ENCODE data around the gene SDHA.
"Not testable (repeated sequence)": the region's sequence is repeated elsewhere in the genome, so short reads cannot be mapped to it uniquely, and the experiment has no call there.

The SDHA gene

DNA sequence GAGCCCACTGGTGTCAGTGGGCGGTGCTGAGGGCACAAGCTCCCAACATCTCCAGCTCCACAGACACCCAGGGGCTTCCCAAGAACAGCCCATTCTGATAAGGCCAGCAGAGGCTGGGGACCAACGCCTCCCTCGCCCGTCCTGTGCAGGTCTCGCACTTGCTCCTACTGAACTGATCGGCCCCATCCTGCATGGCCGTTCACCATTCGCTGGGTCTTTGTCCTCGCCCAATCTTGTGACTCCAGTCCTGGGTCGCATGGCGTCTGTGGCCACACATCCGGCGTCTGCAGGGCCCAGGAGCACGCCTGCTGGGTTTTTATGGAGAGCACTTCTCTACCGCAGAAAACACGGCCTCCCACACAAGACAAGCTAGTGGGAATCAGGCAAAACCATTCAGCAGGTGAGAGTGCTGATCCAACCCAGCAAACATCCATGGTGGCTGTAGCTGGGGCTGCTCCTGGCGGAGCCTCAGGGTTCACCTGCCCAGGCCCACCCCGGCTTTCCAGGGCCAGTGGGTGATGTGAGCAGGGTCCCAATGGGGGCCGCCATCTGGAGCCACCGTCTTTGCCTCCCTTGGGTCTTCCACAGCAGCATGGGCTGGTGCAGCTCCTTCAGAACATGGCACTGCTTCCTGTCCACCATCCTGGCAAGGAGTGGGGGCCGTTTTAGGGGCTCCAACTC is 19.5 kb upstream of the SDHA start:
- no peak for DNase-seq

DNA sequence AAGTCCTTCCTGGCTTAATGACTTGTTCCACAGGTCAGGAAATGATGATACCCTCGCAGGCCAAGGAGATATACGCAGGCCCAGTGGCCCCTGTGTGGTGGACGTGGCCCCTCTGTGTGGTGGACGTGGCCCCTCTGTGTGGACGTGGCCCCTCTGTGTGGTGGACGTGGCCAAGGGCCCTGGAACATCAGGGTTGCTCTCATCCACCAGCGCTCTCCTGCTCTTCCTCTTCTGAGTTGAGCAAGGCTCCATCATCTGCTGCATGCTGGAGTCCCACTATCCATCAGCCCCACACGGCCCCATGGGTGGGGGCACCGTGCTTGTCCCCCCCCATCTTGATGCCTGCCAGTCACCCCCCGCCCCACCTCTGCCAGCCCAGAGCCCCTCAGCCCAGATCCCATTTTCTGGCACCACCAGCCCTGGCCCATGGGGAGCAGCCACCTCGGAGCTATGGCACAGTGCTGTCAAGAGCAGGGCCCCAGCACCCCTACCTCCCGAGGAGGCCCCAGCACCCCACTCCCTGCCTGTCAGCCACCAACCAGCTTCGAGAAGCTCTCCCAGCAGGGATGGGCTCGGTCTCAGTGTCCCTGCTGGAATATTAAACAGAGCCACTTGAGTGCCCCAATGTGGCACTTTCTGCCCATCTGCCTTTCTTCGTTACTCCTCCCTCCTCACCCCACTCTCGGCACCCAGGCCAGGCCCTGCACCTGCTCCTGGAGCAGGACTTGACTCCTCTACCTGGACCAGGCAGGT is 18.7 kb upstream of the SDHA start:
- no peak for DNase-seq

DNA sequence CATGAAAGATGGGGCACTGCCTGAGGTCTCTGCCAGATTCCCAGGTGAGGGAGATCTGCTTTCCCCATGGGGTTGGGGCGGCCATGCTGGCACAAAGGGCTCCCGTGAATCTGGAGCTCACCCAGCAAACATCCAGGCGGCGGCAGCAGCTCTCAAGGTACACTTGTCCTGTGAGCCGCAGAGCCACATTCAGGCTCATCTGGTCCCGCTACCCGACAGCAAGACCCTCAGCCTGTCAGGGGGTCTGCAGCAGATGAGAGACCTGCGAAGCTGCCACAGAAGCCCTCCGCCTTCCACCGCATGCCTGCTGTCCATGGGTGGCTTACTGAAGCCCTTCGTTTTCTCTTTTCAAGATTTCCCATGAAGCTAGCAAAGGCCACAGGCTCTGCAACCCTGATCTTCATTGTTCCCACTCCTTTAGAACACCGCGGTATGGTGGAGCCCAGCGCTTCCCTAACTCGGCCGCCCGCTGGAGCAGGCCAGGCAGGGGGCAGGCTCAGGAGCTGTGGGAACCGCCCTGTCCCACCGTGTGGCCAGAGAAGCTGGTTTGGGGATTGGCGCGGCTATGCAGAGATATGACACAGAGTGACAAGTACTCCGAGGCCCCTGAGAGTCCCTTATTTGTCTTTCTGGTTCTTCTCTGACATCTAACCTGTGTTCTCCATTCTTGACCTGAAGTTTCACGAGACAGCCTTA is 18.0 kb upstream of the SDHA start:
- no peak for DNase-seq

DNA sequence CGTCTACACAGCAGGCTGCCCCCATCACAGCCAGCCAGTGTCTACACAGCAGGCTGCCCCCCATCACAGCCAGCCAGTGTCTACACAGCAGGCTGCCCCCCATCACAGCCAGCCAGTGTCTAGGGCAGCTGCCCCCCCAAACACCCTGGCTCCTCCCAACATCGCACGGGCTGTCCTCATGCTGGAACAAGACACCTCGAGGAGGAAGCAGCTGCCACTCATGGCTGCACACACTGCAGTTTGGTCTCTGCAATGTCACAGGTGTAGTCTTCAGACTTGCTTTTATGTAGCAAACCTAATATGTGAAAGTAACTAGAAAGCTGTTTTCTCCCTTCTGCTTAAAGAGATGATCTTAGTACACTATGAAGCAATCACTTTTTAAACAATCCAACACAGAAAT is 17.1 kb upstream of the SDHA start:
- DNase-seq, result no peak

DNA sequence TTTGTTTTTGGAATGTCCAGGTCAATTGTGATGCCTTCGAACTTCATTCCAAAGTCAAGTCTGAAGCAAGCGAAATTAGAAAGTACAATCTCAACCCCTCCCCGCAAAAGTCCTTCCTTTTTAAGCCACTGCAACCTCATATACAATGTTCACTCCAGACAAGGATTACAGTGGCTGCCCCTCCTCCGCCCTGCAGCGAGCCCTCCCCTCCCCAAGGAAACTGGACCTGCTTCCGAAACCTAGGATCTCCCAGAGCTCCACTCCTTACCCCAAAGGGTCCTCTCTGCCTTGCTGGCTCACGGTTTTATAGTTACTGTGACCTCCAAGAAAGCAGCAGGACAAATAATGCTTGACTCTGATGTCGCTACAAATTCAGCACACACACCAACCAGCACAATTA is 16.4 kb upstream of the SDHA start:
- DNase-seq, result no peak

DNA sequence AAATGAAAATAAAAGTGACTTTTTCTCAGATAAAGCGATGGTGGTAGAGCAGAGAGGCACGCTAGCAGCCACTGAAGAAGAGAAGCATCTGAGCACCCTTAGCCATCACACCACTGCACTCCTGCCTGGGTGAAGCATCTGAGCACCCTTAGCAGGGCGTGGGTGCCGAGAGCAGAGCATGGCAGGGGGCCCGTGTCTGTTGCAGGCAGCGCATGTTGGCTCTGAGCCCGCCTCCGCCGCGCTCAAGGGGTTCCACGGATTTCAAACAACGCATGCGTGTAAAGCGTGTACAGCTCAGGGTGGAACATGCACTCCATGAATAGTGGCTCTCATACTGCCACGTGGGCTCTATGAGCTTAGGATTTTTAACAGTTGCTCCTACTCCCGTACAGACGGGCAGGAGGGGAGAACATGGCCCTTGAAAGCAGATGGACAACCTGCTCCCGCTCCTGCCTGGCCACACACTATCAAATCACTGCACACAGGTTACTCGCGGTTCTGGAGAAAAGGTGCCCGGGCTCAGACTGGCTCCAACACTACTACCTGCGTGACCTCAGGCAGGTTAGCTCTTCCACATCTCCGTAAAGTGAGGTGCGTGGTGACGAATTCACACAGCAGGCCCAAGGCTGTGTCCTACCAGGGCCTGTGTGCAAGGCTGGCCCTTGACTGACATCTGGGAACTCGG is 14.7 kb upstream of the SDHA start:
- no peak for DNase-seq

DNA sequence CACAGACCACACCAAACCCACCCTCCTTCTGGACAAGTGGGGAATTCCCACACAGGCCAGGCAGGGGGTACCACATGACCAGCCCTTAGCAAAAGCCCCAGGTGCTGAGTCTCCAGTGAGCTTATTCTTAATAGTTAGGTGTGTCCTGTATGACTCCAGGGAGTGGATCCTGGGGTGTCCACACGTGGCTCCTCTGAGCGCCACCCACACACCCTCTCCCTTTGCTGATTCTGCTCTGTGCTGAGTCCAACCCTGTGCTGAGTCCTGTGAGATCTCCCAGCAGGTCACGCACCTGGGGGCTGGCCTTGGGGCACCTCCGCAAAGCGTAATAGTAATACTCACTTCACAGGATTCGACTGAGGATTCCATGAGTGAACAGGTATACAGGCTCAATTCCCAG is 14.1 kb upstream of the SDHA start:
- DNase-seq, result no peak

DNA sequence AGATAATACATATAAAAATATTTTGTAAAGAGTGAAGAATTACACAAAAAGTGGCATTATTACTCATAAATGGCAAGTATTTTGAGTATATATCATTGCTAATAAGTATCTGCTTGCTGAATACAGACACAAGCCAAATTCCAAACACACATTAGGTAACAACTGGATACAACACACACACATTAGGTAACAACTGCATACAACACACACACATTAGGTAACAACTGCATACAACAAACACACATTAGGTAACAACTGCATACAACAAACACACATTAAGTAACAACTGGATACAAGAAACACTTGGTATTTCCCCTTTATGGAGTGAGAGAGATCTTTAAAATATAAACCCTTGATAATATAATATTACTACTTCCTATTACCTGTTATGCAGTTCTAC is 13.7 kb upstream of the SDHA start:
- DNase-seq, result no peak

DNA sequence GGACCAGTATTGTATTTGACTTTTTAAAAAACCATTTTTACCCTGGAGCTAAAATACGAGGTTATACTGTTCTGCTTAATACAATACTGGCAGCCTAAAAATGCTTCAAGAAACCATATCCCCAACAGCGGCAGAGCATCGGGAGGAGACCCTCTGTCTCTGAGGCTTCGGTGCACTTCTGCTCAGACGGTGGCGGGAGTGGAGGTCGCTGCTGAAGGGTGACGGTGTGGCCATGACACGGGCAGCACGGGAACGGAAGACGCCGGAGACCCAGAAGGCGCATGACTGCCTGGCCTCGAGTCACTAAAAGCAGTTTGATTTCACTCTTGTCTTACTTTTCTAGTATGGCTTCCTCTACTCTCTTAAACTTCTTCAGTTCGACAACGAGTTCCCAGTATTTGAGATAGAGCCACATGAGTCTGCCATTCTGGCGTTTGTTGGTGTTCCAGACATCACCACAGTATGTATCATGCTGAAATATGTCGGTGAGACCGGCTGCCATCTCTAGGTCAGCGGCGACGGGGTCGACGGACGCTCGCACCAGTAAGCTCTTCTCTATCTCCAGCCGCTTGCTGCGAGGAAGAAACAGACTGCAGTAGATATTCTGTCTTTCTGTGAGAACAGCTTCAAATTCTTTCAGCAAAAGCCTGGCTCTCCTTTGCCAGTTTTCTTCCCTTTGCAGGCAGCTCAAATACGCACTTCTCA is 13.0 kb upstream of the SDHA start:
- no peak for DNase-seq

DNA sequence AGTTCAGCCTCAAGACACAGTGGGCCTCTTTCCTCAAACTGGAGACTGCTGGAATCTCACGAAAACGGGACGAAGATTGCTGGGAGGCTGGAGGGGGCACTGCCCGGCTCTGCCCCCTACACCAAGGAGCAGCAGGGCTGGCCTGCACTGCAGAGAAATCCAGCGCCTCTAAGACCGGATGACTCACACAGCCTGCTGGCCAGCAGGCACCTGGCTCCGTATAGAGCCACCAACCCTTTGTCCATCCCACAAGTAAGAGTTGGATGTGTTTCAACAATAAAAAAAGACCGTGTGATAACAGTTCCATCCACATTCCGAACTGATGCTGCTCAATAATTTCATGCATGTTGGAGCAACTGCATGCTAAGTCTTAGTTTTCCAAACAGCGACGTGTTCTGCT is 11.7 kb upstream of the SDHA start:
- no peak for DNase-seq

DNA sequence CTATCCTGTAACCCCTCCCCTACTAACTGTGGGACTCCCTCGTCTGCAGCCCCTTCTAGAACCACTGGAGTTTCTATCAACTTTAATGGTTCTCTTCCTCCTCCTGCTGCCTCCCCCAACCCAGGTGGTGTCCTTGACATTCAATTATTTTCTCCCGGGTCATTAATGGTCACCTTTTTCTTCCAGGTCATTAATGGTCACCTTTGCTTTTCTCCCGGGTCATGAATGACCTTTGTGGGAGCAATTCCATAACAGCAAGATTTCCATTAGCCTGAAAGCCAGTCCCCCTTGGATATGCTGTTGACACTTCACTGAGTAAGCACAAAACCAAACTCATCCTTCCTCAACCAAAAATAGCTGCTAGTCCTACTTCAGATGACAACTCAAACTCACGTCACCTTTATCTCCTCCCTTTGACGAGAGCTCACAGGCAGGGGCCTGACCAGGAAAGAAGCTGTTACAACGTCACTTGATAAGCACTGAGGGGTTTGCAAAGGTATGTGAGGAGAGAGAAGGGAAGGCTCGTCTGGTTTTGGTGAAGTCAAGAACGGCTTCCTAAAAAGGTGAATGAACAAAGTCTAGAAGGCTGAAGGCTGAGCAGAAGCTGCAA is 11.1 kb upstream of the SDHA start:
- DNase-seq, result no peak

DNA sequence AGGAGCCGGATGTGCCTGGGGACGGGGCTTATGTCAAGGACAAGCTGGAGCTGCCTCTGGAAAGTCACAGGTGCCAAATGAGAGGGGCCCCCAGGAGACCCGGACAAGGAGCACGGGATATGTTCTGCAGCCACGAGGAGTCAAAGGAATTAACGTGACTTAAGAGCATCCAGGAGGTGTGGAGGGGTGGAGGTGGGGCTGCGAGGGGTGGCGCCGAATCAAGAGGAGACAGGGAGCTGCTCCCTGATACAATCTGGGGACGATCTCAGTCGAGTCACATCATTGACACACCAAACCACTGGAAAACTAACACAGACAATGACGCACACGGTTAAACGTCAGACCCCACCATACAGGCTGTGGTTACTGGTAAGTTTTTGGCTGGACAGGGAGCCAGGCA is 10.5 kb upstream of the SDHA start:
- no peak for DNase-seq

DNA sequence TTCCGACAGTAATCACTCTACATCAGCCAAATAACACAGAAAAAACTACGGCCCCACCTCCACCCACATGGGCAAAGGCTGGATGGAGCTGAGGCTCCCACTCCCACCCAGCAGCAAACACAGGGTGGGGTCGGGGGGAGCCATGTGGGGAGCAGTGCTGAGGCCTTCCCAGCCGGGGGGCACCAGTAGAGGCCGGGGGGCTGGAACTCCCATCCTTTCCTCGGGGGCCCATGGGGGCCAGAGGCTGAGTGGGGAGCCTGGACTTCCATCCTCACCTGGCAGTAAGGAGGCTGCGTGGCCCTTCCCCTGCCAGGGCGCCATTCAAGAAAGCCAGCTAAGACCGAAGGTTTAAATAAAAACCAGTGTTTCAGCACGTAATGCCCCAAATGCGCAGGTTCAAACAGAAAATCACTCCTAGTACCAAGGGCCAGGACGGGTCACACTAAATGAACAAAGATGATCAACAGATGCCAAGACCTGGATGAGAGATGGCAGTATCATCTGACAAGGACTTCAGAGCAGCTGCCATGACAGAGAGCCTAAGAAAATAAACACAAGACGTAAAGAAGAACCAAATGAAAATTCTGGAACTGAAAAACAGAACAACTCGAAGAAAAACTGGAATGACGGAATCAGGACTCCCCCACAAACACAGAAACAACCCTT is 9.5 kb upstream of the SDHA start:
- no peak for DNase-seq

DNA sequence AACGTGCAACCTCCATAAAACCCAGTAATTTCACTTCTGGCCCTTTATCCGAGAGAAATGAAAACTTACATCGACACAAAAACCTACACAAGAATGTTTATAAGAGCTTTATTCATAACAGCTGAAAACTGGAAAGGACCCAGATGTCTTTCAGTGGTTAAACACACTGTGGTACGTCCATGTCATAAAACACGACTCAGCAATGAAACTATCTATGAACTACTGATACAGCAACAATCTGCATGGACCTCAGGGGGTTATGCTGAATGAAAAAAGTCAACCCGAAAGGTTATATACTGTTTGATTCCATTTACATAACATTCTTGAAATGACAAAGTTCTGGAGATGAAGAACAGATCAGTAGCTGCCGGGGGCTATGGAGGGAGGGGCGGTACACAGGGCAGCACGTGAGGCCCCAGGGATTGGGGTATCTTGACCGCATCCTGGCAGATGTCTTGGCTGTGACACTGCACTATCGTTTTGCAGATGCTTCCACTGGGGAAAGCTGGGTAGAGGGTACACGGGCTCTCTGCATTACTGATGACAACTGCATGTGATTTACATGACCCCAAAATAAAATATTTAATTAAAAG is 4.2 kb upstream of the SDHA start:
- DNase-seq, result no peak

DNA sequence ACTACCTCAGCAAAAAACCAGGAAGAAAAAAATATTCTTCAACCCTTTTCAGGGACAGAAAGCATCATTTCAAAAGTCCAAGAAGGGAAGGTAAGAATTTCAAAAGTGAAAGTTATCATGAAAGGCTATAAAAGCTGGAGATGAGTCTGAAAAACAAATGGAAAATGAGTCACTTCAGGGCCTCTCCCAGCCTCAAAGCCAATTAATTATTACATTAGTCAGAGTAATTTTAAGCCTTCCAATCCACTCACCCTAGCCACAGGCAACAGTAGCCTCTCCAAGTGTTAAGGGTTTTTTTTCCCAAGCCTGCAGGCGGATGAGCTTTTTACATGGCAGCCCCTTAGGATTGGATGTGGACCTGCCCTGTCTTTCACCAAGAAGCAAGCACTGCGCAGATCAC is 2.9 kb upstream of the SDHA start:
- not testable (repeated sequence) for DNase-seq

DNA sequence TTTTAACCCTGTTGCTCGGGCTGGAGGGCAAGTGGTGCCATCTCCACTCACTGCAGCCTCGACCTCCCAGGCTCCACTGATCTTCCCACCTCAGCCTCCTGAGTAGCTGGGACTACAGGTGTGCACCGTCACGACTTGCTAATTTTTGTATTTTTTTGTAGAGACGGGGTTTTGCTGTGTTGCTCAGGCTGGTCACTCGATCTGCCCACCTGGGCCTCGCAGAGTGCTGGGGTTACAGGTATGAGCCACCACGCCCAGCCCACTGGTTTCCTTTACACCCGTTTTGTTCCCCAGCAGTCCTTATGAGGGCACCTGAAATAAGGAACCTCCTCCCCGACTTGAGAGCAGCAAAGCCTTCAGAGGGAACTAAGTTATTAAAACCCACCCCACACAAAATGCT is 2.0 kb upstream of the SDHA start:
- not testable (repeated sequence) for DNase-seq

DNA sequence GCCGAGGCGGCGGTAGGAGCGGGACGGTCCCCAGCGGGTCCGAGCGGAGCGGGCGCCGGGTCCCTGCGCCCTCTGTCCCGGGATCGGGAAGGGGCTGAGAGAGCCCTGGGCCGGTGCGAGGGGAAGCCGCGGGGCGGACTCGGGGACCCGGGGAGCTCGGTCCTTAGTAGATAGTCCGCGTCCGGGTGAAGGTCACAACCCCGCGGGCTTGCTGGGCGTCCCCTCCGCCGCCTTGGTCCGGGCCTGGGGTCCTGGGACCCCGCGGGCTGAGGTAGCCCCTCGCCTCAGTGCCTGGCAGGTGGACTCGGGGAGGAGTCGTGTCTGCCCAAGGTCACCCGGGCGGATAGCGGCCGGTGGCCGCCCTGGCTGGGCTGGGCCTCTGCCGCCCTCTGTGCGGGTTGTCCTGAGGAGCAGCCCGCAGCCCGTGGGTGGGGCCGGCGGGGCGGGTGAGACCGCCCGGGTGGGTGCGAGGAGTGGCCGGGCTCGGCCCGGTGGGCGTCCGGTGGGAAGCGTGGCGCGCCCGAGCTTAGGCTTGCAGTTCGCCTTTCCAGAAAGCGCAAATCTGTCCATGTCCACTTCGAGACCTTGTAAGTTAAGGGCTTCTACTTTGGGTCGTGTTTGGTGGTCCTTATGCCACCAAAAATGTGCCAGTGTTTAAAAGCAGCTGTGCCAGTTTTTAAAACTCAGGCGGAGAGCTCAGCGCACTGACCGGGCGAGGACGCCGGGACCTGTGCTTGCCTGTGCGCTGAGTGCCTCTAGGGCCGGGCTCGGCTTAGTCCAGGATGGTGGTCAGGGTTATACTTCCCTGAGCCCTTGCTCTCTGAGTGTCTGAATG is 554 bp downstream of the SDHA start:
- DNase-seq, result no peak

DNA sequence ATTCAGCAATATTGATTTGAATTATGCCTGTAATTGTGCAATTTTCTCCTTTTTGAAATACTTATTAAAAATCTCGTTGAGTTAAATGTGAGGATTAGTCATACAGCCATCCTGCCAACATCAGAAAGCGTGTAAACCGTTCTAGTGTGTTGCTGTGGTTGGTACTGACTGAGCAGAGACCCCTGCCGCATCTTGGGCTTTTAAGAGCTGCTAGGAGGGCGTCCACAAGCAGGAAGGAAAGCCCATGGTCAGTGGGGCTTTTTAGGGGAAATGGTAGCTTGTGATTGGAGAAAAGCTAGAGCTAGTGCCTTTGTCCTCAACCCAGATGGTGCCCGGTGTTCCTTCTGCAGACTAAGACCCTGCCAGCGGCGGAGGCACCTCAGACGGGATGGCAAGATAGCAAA is 1.3 kb downstream of the SDHA start:
- DNase-seq, result no peak

DNA sequence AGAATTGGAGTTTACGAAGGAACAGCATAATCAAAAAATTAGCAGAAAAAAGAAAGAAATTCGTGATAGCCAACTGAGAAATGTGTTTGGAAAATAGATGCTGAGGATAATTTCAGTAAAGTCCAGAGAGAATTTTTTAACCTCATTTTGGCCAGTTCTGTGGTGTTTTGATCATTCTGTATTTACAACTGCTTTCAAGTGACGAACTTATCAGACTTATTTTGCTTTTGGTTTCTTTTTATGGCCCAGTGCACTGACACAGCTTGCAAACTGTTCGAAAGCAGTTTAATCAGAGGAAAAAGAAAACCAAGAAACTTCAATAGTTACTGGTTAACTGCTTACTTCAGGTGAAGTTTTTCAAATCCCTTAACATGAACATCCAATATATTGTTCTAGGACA is 1.9 kb downstream of the SDHA start:
- no peak for DNase-seq

DNA sequence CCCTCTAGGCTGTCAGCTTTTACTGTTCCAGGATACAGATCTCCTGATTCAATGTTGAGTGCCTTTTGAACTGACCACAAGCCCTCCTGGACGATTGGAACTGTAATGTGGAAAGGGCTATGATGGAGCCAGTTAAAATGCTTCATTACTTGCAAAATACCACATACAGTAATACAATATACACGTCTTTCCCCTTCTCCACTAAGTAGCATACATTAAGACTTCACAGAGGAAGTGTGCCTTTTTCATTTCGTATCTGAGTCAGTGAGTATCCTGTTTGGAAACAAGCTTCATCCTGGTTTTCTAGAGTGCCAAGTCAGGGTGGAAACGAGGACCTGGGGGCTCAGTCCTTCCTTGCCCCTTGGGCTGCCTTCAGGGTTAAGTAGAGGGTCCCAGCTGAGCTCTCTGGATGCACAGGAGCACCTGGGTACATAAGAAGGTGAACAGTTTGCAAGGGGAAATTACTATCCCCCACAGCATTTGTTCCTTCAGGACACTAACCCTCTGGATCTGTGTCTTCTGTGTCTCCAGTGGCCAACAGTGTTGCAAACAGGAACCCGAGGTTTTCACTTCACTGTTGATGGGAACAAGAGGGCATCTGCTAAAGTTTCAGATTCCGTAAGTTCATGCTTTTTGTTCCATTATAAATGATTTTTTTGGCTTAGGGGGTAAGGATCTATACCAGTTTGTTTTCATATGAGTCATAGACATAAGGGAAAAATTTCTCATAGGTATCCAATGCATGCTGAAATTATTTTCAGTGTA is 5.0 kb downstream of the SDHA start:
- not testable (repeated sequence) for DNase-seq
